Adrenal gland (tissue), 5 donors: ENCODE measurements around the gene TTC27.

Experiments
- POLR2A ChIP-seq, 2 donors: fragments of 450-650 bp; IDR thresholded peaks; one replicate each; pipeline ENCODE4 v1.6.1; 2017; ENCODE audit warnings: antibody characterized with exemption in 2 of 2, mild to moderate bottlenecking in 2 of 2, moderate library complexity in 1 of 2
- TF ChIP-seq, protein P1 (sequence below), 6 experiments: fragments of 450-650 bp in 4 of 6; fragments of 200-600 bp in 2 of 6; sonication (generic) in 1 of 6; IDR thresholded peaks; 1 replicate in 5 of 6; 2 replicates in 1 of 6; pipeline versions ENCODE4 v1.5.1 to v1.8.0; 2016 to 2021; ENCODE audit warnings: antibody characterized with exemption in 6 of 6, mild to moderate bottlenecking in 2 of 6, moderate library complexity in 1 of 6
- donor health status: DM: no; HTN: no; CAD: no.

DNA sequence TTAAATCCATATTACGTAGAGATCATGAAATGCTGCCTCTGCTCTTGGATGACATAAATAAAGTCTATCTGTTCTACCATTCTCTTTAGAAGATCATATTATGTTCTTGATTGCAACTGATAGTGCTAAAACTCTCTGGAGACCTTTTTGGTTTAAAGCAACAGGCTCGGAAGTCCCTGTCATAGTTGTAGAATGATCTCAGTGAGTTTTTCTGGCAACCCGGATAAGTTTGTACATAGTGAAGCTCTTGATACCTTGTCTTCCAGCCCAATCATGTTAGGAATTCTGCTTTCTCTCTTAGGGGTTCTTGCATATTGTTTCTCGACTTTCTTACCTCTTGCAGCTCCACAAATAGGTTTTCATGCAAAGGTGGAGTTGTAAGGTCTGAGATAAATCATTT, 156.1 kb downstream of the TTC27 start:
- TF ChIP-seq, protein P1, sequence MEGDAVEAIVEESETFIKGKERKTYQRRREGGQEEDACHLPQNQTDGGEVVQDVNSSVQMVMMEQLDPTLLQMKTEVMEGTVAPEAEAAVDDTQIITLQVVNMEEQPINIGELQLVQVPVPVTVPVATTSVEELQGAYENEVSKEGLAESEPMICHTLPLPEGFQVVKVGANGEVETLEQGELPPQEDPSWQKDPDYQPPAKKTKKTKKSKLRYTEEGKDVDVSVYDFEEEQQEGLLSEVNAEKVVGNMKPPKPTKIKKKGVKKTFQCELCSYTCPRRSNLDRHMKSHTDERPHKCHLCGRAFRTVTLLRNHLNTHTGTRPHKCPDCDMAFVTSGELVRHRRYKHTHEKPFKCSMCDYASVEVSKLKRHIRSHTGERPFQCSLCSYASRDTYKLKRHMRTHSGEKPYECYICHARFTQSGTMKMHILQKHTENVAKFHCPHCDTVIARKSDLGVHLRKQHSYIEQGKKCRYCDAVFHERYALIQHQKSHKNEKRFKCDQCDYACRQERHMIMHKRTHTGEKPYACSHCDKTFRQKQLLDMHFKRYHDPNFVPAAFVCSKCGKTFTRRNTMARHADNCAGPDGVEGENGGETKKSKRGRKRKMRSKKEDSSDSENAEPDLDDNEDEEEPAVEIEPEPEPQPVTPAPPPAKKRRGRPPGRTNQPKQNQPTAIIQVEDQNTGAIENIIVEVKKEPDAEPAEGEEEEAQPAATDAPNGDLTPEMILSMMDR (IDR thresholded peaks at IDR 0.05), result no peak
- TF ChIP-seq POLR2A (IDR thresholded peaks at IDR 0.05), result no peak
